ENCODE measurements around the gene HMGN4. TPM values are rescaled to one million over a fixed set of nuclear protein-coding genes. Genes with fewer than 3 reads are reported as not detected.

The HMGN4 gene
- total RNA-seq, 3 donors from 2014 or later: 57.0 to 96.6 (median 82.6) TPM

DNA sequence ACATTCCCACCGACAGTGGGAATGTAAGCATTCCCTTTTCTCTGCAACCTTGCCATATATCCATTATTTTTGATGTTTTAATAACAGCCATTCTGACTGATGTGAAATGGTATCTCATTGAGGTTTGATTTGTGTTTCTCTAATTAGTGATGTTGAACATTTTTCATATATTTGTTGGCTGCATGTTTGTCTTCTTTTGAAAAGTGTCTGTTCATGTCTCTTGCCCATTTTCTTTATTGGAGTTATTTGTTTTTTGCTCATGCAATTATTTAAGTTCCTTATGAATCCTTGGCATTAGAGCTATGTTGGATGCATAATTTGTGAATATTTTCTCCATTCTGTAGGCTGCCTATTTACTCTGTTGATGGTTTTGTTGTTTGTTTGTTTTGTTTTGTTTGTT lies 40.6 kb downstream of the HMGN4 start:
- no peak for DNase-seq (ENCODE audit: low spot score in 2 of 2)
- H3K9me3 ChIP-seq: peaks cover 0 to 19% of the 10 kb centered on the region in 2 donors
- no peaks in the 10 kb centered on the region for H3K4me1 ChIP-seq
- H3K36me3 ChIP-seq: no peaks in the 10 kb centered on the region
- intact Hi-C loops (cut with DNase I; ENCODE audit: low total_unique reads): no loop called here
- H3K27me3 ChIP-seq: peaks cover 0 to 34% of the 10 kb centered on the region in 2 donors
- H3K27ac ChIP-seq: no peak overlapping the region
- no peak for TF ChIP-seq POLR2A (IDR thresholded peaks at IDR 0.05)
- TF ChIP-seq, protein P1, sequence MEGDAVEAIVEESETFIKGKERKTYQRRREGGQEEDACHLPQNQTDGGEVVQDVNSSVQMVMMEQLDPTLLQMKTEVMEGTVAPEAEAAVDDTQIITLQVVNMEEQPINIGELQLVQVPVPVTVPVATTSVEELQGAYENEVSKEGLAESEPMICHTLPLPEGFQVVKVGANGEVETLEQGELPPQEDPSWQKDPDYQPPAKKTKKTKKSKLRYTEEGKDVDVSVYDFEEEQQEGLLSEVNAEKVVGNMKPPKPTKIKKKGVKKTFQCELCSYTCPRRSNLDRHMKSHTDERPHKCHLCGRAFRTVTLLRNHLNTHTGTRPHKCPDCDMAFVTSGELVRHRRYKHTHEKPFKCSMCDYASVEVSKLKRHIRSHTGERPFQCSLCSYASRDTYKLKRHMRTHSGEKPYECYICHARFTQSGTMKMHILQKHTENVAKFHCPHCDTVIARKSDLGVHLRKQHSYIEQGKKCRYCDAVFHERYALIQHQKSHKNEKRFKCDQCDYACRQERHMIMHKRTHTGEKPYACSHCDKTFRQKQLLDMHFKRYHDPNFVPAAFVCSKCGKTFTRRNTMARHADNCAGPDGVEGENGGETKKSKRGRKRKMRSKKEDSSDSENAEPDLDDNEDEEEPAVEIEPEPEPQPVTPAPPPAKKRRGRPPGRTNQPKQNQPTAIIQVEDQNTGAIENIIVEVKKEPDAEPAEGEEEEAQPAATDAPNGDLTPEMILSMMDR (IDR thresholded peaks at IDR 0.05): no peak
- TF ChIP-seq POLR2AphosphoS5 (IDR thresholded peaks at IDR 0.05): no peak
- H3K4me3 ChIP-seq: no peak overlapping the region

DNA sequence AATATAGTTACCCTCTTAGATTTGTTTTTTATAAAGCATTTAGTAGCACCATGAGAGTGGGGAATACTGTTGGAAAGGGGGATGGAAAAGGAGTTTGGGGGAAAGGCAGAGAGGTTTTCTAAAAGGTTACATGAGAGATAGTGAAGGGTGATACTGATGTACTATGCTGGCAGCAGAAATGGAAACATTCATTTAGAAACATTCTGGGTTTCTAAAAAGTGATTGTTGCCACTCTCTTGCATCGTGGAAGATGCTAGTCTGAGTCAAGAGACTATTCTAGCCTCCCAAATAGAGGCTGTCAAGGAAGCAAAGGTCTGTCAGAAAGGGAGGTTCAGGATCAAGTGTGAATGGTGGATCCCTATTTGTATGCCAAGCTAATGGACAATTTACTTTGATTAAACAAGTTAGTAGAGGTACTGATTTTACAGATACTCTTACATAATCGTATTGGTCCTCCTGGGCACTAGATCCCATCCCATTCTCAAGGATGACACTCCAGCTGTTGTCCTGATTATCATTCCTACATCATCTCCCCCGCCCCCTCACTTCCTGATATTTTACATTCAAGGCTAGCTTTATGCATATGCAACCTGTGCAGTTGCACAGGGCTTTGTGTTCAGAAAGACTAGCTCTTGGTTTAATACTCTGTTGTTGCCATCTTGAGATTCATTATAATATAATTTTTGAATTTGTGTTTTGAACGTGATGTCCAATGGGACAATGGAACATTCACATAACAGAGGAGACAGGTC lies 43.2 kb downstream of the HMGN4 start:
- H3K27ac ChIP-seq: no peak overlapping the region
- DNase-seq (ENCODE audit: low spot score in 2 of 2): no peak
- peaks cover 0 to 19% of the 10 kb centered on the region in 2 donors for H3K9me3 ChIP-seq
- no peaks in the 10 kb centered on the region for H3K4me1 ChIP-seq
- intact Hi-C loops (cut with DNase I; ENCODE audit: low total_unique reads): no loop called here
- no peak overlapping the region for H3K4me3 ChIP-seq
- no peaks in the 10 kb centered on the region for H3K36me3 ChIP-seq
- TF ChIP-seq, protein P1 (IDR thresholded peaks at IDR 0.05): no peak
- no peak for TF ChIP-seq POLR2A (IDR thresholded peaks at IDR 0.05)
- TF ChIP-seq POLR2AphosphoS5 (IDR thresholded peaks at IDR 0.05): no peak
- peaks cover 0 to 47% of the 10 kb centered on the region in 2 donors for H3K27me3 ChIP-seq

DNA sequence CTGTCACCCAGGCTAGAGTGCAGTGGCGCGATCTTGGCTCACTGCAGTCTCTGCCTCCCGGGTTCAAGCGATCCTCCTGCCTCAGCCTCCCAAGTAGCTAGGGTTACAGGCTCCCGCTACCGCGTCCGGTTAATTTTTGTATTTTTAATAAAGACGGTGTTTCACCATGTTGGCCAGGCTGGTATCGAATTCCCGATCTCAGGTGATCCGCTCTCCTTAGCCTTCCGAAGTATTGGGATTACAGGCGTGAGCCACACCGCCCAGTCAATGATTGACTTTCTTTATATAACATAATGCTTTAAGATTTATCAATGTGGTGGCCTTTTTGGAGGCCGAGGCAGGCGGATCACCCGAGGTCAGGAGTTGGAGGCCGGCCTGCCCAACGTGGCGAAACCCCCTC lies 50.8 kb downstream of the HMGN4 start:
- H3K4me3 ChIP-seq: no peak overlapping the region
- H3K36me3 ChIP-seq: no peaks in the 10 kb centered on the region
- intact Hi-C loops (cut with DNase I; ENCODE audit: low total_unique reads): no loop called here
- TF ChIP-seq POLR2A (IDR thresholded peaks at IDR 0.05) (no peak), POLR2AphosphoS5 (IDR thresholded peaks at IDR 0.05) (no peak)
- TF ChIP-seq, protein P1 (IDR thresholded peaks at IDR 0.05): no peak
- H3K27ac ChIP-seq: no peak overlapping the region
- no peaks in the 10 kb centered on the region for H3K4me1 ChIP-seq
- H3K9me3 ChIP-seq: no peaks in the 10 kb centered on the region
- no peak for DNase-seq (ENCODE audit: low spot score in 2 of 2)
- H3K27me3 ChIP-seq: peaks cover 0 to 44% of the 10 kb centered on the region in 2 donors

DNA sequence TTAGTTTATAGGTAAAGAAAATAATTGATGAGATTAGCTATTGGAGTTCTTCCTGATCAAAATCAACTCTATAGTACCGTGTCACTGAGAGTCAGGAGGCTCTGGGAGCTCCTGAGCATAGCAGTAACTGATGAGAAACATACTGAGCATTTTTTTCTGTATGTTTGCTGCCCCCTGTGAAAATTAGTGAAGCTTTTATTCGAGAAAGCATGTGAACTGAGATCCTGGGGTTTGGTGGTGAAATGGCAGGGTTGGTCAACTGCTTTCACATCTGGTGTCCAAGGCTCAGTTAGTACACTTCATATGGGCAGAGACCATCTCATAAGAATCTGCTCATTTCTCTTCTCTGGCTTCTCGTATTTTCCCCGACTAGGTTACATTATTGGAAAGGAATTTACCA lies 54.5 kb downstream of the HMGN4 start:
- Histone ChIP-seq H3K36me3 (no peaks in the 10 kb centered on the region), H3K27ac (no peak overlapping the region), H3K27me3 (peaks cover 0 to 30% of the 10 kb centered on the region in 2 donors), H3K9me3 (no peaks in the 10 kb centered on the region), H3K4me3 (no peak overlapping the region), H3K4me1 (peaks cover 1 to 3% of the 10 kb centered on the region in 2 donors)
- intact Hi-C loops (cut with DNase I; ENCODE audit: low total_unique reads): no loop called here
- no peak for TF ChIP-seq POLR2AphosphoS5 (IDR thresholded peaks at IDR 0.05)
- TF ChIP-seq, protein P1 (IDR thresholded peaks at IDR 0.05): no peak
- TF ChIP-seq POLR2A (IDR thresholded peaks at IDR 0.05): no peak
- DNase-seq (ENCODE audit: low spot score in 2 of 2): no peak

DNA sequence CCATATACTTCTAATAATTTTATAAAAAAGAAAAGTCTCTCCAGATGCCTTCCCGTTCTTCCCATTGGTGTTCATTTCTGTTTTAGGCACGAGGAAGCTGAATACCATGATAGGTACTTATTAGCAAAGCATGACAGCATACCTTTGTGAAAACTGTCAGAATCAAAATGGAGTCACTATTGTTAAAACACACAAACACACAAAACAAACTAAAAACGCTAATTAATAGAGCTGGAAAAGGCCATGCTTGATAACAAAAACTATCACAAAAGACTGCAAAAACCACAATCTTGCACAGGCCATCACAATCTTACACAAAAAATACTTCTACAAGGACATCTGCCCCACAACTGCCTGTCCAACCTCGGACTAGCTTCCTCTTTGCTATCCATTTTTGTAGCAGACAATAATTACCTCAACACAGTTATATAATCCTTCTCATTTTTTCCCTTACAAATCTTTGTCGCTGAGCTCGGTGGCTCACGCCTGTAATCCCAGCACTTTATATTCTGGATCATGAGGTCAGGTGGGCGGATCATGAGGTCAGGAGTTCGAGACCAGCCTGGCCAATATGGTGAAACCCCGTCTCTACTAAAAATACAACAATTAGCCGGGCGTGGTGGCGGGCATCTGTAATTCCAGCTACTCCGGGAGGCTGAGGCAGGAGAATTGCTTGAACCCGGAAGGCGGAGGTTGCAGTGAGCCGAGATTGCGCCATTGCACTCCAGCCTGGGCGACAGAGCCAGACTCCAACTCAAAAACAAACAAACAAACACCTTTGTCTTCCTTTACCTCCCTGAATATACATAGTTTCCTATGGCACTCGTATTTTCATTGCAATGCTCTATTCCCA lies 55.3 kb downstream of the HMGN4 start:
- Histone ChIP-seq H3K36me3 (peaks cover 1% of the 10 kb centered on the region), H3K27me3 (peaks cover 0 to 25% of the 10 kb centered on the region in 2 donors), H3K27ac (no peak overlapping the region), H3K9me3 (no peaks in the 10 kb centered on the region), H3K4me1 (peaks cover 6 to 8% of the 10 kb centered on the region in 2 donors), H3K4me3 (no peak overlapping the region)
- intact Hi-C loops (cut with DNase I; ENCODE audit: low total_unique reads): no loop called here
- TF ChIP-seq, protein P1 (IDR thresholded peaks at IDR 0.05): no peak
- TF ChIP-seq POLR2A (IDR thresholded peaks at IDR 0.05) (no peak), POLR2AphosphoS5 (IDR thresholded peaks at IDR 0.05) (no peak)
- DNase-seq (ENCODE audit: low spot score in 2 of 2): no peak

Measured in breast epithelium (tissue), 4 donors.